GM23248 (cell line): ENCODE results near the gene ASIC2. TPM values are rescaled to one million over a fixed set of nuclear protein-coding genes. Genes with fewer than 3 reads are reported as not detected.

ENCODE experiments used
- DNase-seq: peaks from one replicate; pipeline ENCODE4 v3.0.0-alpha.2; 2015
- H2AFZ ChIP-seq: fragments of 200-600 bp; sonication (generic); 2 replicates; pipeline ENCODE4 v1.6.1; 2016; ENCODE audit warnings: antibody characterized with exemption
- H3F3A ChIP-seq: fragments of 200-600 bp; sonication (generic); 2 replicates; pipeline ENCODE4 v1.6.1; 2016; ENCODE audit warnings: mild to moderate bottlenecking, antibody characterized with exemption, mixed run types; ENCODE audit not compliant: insufficient read depth
- H3K27ac ChIP-seq: fragments of 200-600 bp; sonication (generic); 2 replicates; pipeline ENCODE4 v1.5.1; 2016; ENCODE audit warnings: mild to moderate bottlenecking
- H3K27me3 ChIP-seq: fragments of 200-600 bp; sonication (generic); replicated peaks from 2 replicates; pipeline ENCODE4 v1.6.1; 2016; ENCODE audit warnings: mild to moderate bottlenecking; ENCODE audit not compliant: insufficient read depth
- H3K36me3 ChIP-seq: fragments of 200-600 bp; sonication (generic); 2 replicates; pipeline ENCODE4 v1.6.1; 2016; ENCODE audit warnings: low read depth, mild to moderate bottlenecking
- H3K4me1 ChIP-seq: fragments of 200-600 bp; sonication (generic); 2 replicates; pipeline ENCODE4 v1.6.1; 2016; ENCODE audit warnings: mild to moderate bottlenecking; ENCODE audit not compliant: insufficient read depth
- H3K4me2 ChIP-seq: fragments of 200-600 bp; sonication (generic); one replicate; pipeline ENCODE4 v1.6.1; 2016; ENCODE audit warnings: mild to moderate bottlenecking; ENCODE audit not compliant: unreplicated experiment
- H3K4me3 ChIP-seq: fragments of 200-600 bp; sonication (generic); 2 replicates; pipeline ENCODE4 v1.5.1; 2016; ENCODE audit warnings: mild to moderate bottlenecking
- H3K79me2 ChIP-seq: fragments of 200-600 bp; sonication (generic); 2 replicates; pipeline ENCODE4 v1.6.1; 2016; ENCODE audit warnings: mild to moderate bottlenecking; ENCODE audit not compliant: insufficient read depth
- H3K9ac ChIP-seq: fragments of 200-600 bp; sonication (generic); 2 replicates; pipeline ENCODE4 v1.6.1; 2016; ENCODE audit warnings: mild to moderate bottlenecking
- H3K9me2 ChIP-seq: fragments of 200-600 bp; sonication (generic); 2 replicates; pipeline ENCODE4 v1.6.1; 2016; ENCODE audit warnings: mixed run types, mild to moderate bottlenecking, moderate library complexity; ENCODE audit not compliant: insufficient read depth
- H3K9me3 ChIP-seq: fragments of 200-600 bp; sonication (generic); one replicate; pipeline ENCODE4 v1.6.1; 2017; ENCODE audit warnings: low read depth
- H4K20me1 ChIP-seq: fragments of 200-600 bp; sonication (generic); 2 replicates; pipeline ENCODE4 v1.6.0; 2016; ENCODE audit not compliant: insufficient read depth
- EZH2 ChIP-seq: fragments of 200-600 bp; sonication (generic); IDR thresholded peaks from 2 replicates; pipeline ENCODE4 v1.6.1; 2018; ENCODE audit warnings: antibody characterized with exemption, mild to moderate bottlenecking; ENCODE audit not compliant: insufficient read depth, poor library complexity, severe bottlenecking
- EZH2phosphoT487 ChIP-seq: fragments of 200-600 bp; sonication (generic); IDR thresholded peaks from 2 replicates; pipeline ENCODE4 v1.6.1; 2018; ENCODE audit warnings: antibody characterized with exemption, moderate library complexity, mild to moderate bottlenecking, low read depth; ENCODE audit not compliant: insufficient read depth
- WGBS, 2 experiments: methylation state at CpG; one replicate each; pipeline ENCODE4 v1.1.6; 2015 to 2017; ENCODE audit warnings: low lambda C conversion rate in 2 of 2, low coverage in 1 of 2; ENCODE audit errors: missing lambda C conversion rate in 2 of 2; 5-methylcytosine and 5-hydroxymethylcytosine counted together
- in situ Hi-C: fragments of 300-500 bp; cut with MboI; formaldehyde crosslinking; loops from 2 replicates; pipeline ENCODE4 v1.15.0; 2020
- polyA plus RNA-seq: library from polyadenylated mRNA; unstranded; fragments of >200 nt; fragmentation: Nextera tagmentation; extraction: Ambion mirVana; gene quantifications from 2 replicates; pipeline ENCODE4 v1.2.1, GENCODE V29; 2016
- total RNA-seq: library from RNA; depleted of rRNA; stranded (reverse); fragments of >200 nt; shearing (Covaris generic); gene quantifications from 2 replicates; pipeline ENCODE4 v1.2.3, GENCODE V29; 2014

The ASIC2 gene
- total and polyA plus RNA-seq, 2 experiments from 2014 or later: under 0.01 TPM; not detected in 1

DNA sequence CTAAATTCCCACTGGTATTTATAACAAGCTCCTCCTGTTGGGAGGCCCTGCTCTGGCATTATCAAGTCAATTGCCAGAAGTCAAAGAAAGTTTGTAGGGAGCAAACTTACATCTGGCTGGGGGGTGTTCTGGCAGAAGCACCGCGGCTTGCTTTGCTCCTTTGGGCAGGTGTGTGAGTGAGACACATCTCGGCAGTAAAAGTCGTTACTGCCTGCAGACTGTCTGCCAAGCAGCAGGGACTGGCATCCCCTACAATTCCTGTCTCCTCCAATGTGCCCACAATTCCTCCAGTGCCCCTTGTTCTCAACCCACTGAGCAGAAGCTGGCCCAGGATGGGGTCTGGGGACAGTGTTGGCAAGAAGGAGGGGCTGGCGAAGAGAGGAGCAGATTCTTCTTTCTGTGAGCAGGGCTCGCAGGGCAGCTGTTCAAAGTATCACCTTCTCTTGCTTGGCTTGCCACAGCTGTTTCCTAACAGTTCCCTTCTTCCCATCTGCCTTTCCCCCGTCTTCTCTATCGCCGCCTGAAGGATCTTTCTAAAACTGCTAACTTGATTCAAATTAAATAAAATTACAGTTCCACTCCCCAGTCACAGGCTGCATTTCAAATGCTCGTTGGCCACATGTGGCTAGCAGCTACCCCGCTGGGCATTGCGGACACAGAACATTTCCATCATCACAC, 271.2 kb downstream of the ASIC2 start:
- H2AFZ ChIP-seq: no peak overlapping the region
- no peaks in the 10 kb centered on the region for H3K9me2 ChIP-seq
- no peaks in the 10 kb centered on the region for H3K9me3 ChIP-seq
- H3K27me3 ChIP-seq: peaks cover 4% of the 10 kb centered on the region
- in situ Hi-C loops: no loop called here
- no peaks in the 10 kb centered on the region for H3K4me1 ChIP-seq
- no peak for TF ChIP-seq EZH2
- TF ChIP-seq EZH2phosphoT487: no peak
- no peak overlapping the region for H3K27ac ChIP-seq
- no peaks in the 10 kb centered on the region for H4K20me1 ChIP-seq
- 60 to 68% methylated on average over 11 to 12 of the region's 12 CpGs for WGBS, 2 experiments
- H3K4me2 ChIP-seq: no peak overlapping the region
- H3K9ac ChIP-seq: no peak overlapping the region
- H3F3A ChIP-seq: no peaks in the 10 kb centered on the region
- H3K36me3 ChIP-seq: no peaks in the 10 kb centered on the region
- no peak for DNase-seq
- H3K4me3 ChIP-seq: no peak overlapping the region
- no peaks in the 10 kb centered on the region for H3K79me2 ChIP-seq

DNA sequence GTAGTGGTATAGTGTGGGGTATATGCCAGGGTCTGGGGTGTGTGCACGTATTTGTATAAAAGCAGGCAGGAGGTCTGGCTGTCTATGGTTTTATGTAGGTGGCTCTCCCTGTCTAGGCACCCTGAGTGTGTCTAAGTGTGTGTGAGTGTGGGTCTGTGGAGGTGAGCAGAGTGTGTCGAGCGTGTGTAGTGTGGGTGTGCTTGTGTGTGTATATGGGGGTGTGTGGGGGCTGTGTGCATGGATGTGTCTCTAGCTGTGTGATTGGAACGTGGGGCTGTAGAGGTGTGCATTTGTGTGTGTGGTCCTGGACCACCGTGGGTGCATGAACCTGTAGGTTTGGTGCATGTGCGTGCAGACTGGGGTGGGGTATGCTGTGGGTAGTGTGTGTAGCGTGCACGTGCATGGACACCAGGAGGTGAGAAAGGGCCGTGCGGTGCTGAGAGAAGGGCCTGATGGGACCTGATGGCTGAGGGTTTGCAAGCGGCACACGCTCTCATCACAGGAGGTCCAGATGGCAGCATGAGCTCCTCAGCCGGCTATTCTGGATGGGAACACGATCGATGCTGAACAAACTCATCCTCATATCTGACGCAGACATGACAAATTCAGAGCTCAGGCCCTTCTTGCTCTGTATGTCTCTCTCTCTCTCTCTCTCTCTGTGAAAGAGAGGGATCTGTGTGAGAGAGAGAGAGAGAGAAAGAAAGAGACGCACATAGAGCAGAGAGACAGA, 273.8 kb downstream of the ASIC2 start:
- H3F3A ChIP-seq: no peaks in the 10 kb centered on the region
- H4K20me1 ChIP-seq: no peaks in the 10 kb centered on the region
- no peaks in the 10 kb centered on the region for H3K4me1 ChIP-seq
- no peaks in the 10 kb centered on the region for H3K36me3 ChIP-seq
- H3K27ac ChIP-seq: no peak overlapping the region
- in situ Hi-C loops: no loop called here
- no peak for TF ChIP-seq EZH2phosphoT487
- no peak for TF ChIP-seq EZH2
- no peaks in the 10 kb centered on the region for H3K9me3 ChIP-seq
- no peak overlapping the region for H2AFZ ChIP-seq
- no peak overlapping the region for H3K4me2 ChIP-seq
- H3K9me2 ChIP-seq: no peaks in the 10 kb centered on the region
- H3K79me2 ChIP-seq: no peaks in the 10 kb centered on the region
- WGBS, 2 experiments: 73 to 78% methylated on average over 16 to 17 of the region's 17 CpGs
- no peak for DNase-seq
- no peak overlapping the region for H3K4me3 ChIP-seq
- H3K27me3 ChIP-seq: peaks cover 4% of the 10 kb centered on the region
- no peak overlapping the region for H3K9ac ChIP-seq

DNA sequence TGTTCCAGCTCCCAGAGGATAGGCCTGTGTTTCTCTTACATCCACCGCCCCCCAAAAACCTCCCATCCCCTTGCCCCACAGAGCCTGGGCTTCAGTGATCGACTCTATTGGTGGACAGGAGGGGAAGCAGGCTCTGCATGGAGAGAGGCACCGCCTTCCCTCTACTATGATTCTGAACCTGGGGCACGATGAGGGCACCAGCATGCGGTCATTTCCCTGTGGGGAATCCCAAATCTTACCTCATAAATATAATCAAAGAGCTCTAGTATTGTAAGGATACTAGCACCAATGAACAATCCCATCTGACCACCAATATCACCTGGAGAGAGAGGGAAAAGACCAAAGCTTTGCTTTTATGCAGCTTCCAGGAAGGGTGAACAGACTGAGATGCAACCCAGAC, 275.7 kb downstream of the ASIC2 start:
- no peak overlapping the region for H3K9ac ChIP-seq
- H3K4me3 ChIP-seq: no peak overlapping the region
- in situ Hi-C loops: no loop called here
- TF ChIP-seq EZH2: no peak
- TF ChIP-seq EZH2phosphoT487: no peak
- H4K20me1 ChIP-seq: no peaks in the 10 kb centered on the region
- H3K79me2 ChIP-seq: no peaks in the 10 kb centered on the region
- H3K4me2 ChIP-seq: no peak overlapping the region
- peaks cover 4% of the 10 kb centered on the region; the same call in 1 of the 2 replicates for H3K27me3 ChIP-seq
- H3K9me2 ChIP-seq: no peaks in the 10 kb centered on the region
- no peaks in the 10 kb centered on the region for H3K36me3 ChIP-seq
- no peak overlapping the region for H3K27ac ChIP-seq
- no peaks in the 10 kb centered on the region for H3K9me3 ChIP-seq
- DNase-seq: no peak
- H2AFZ ChIP-seq: no peak overlapping the region
- WGBS, 2 experiments: 72 to 78% methylated on average over 5 of the region's 5 CpGs
- H3F3A ChIP-seq: peaks cover 5% of the 10 kb centered on the region; the same call in 1 of the 2 replicates
- peaks cover 7% of the 10 kb centered on the region for H3K4me1 ChIP-seq

DNA sequence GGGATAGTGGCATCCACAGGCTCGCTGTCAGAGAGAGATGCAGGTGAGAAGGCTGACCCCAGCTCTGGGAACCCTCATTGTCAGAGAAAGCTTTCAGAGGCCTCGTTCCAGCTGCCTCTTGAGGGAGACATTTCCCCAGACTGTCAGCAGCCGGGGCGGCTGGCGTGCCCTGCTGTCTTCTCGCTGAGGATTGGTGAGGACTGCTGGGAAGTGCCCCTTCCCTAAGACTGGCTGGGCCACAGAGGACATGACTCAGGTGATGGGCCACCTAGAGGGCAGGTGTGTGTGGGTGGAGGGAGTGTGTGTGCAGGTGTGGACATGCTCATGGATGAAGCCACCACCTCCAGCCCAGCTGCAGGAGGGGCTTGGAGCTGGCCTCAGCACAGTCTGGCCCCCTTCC, 276.2 kb downstream of the ASIC2 start:
- in situ Hi-C loops: no loop called here
- no peak for DNase-seq
- no peak for TF ChIP-seq EZH2
- no peak for TF ChIP-seq EZH2phosphoT487

More for the DNA sequence above, 276.2 kb downstream of the ASIC2 start:
- Histone ChIP-seq H3K4me2 (no peak overlapping the region), H3K4me3 (no peak overlapping the region), H3K9me2 (no peaks in the 10 kb centered on the region), H3K9ac (no peak overlapping the region), H3K4me1 (peaks cover 9% of the 10 kb centered on the region), H2AFZ (no peak overlapping the region), H4K20me1 (no peaks in the 10 kb centered on the region), H3K27me3 (peaks cover 4% of the 10 kb centered on the region; the same call in 1 of the 2 replicates), H3K36me3 (no peaks in the 10 kb centered on the region), H3F3A (peaks cover 5% of the 10 kb centered on the region; the same call in 1 of the 2 replicates), H3K79me2 (no peaks in the 10 kb centered on the region), H3K9me3 (no peaks in the 10 kb centered on the region), H3K27ac (no peak overlapping the region)
- 67 to 77% methylated on average over 6 of the region's 6 CpGs for WGBS, 2 experiments
